Mesenchymal stem cell (in vitro differentiated cells and primary cell): Measurements from ENCODE around the gene ZGPAT.
"Not testable (repeated sequence)": the region's sequence is repeated elsewhere in the genome, so short reads cannot be mapped to it uniquely, and the experiment has no call there.

Source experiments
- DNase-seq: peaks from one replicate; pipeline ENCODE4 v3.0.0-alpha.2; 2013
- H2AFZ ChIP-seq: one replicate; pipeline ENCODE4 v1.6.1; 2013; ENCODE audit warnings: low read depth, mild to moderate bottlenecking, control low read depth, inconsistent platforms, low read length, moderate library complexity
- H2AK5ac ChIP-seq: 2 replicates; pipeline ENCODE4 v1.6.1; 2013; ENCODE audit warnings: low read length, moderate library complexity, mild to moderate bottlenecking, inconsistent platforms; ENCODE audit not compliant: severe bottlenecking
- H2BK120ac ChIP-seq: one replicate; pipeline ENCODE4 v1.6.1; 2013; ENCODE audit warnings: low read depth, mild to moderate bottlenecking, inconsistent platforms, low read length, moderate library complexity
- H2BK12ac ChIP-seq, 2 experiments: one replicate each; pipeline ENCODE4 v1.6.1; 2013; ENCODE audit warnings: inconsistent platforms in 2 of 2, low read length in 2 of 2, mild to moderate bottlenecking in 2 of 2, moderate library complexity in 2 of 2, control low read depth in 1 of 2
- H2BK15ac ChIP-seq: one replicate; pipeline ENCODE4 v1.6.1; 2013; ENCODE audit warnings: mild to moderate bottlenecking, low read depth, inconsistent platforms; ENCODE audit not compliant: poor library complexity, severe bottlenecking
- H2BK5ac ChIP-seq: 2 replicates; pipeline ENCODE4 v1.6.1; 2013; ENCODE audit warnings: low read depth, mild to moderate bottlenecking, low read length, control low read depth, inconsistent platforms; ENCODE audit not compliant: poor library complexity, severe bottlenecking
- H3K14ac ChIP-seq, 2 experiments: one replicate each; pipeline ENCODE4 v1.6.1; 2013; ENCODE audit warnings: inconsistent platforms in 2 of 2, low read length in 2 of 2, control low read depth in 1 of 2, mild to moderate bottlenecking in 1 of 2, moderate library complexity in 1 of 2
- H3K18ac ChIP-seq, 2 experiments: one replicate each; pipeline ENCODE4 v1.6.1; 2013; ENCODE audit warnings: inconsistent platforms in 2 of 2, low read length in 2 of 2, control low read depth in 1 of 2, low read depth in 1 of 2, mild to moderate bottlenecking in 1 of 2
- H3K23ac ChIP-seq, 2 experiments: one replicate each; pipeline ENCODE4 v1.6.1; 2013; ENCODE audit warnings: inconsistent platforms in 2 of 2, low read length in 2 of 2, mild to moderate bottlenecking in 2 of 2, moderate library complexity in 2 of 2, control low read depth in 1 of 2
- H3K27ac ChIP-seq: 2 replicates; pipeline ENCODE4 v1.5.1; 2013; ENCODE audit warnings: mild to moderate bottlenecking, moderate library complexity, low read length, control low read depth, inconsistent platforms; ENCODE audit not compliant: poor library complexity, severe bottlenecking
- H3K27me3 ChIP-seq, 2 experiments: 2 replicates each; pipeline versions ENCODE4 v1.6.1 to v1.7.0; 2013; ENCODE audit warnings: low read length in 2 of 2, mild to moderate bottlenecking in 2 of 2, moderate library complexity in 2 of 2, control low read depth in 1 of 2, inconsistent platforms in 1 of 2; ENCODE audit not compliant: control insufficient read depth in 1 of 2, insufficient read depth in 1 of 2
- H3K36me3 ChIP-seq, 2 experiments: 2 replicates each; pipeline versions ENCODE4 v1.6.1 to v1.7.0; 2013; ENCODE audit warnings: low read length in 2 of 2, control low read depth in 1 of 2, inconsistent platforms in 1 of 2, low read depth in 1 of 2, mild to moderate bottlenecking in 1 of 2; ENCODE audit not compliant: insufficient read depth in 2 of 2, control insufficient read depth in 1 of 2
- H3K4ac ChIP-seq, 2 experiments: one replicate each; pipeline ENCODE4 v1.6.1; 2013; ENCODE audit warnings: inconsistent platforms in 2 of 2, low read length in 2 of 2, mild to moderate bottlenecking in 2 of 2, moderate library complexity in 2 of 2, control low read depth in 1 of 2, low read depth in 1 of 2
- H3K4me1 ChIP-seq: 2 replicates; pipeline ENCODE4 v1.6.1; 2013; ENCODE audit warnings: low read depth, low read length, control low read depth; ENCODE audit not compliant: control insufficient read depth, insufficient read depth
- H3K4me2 ChIP-seq: 2 replicates; pipeline ENCODE4 v1.6.1; 2013; ENCODE audit warnings: low read length, mild to moderate bottlenecking, inconsistent platforms; ENCODE audit not compliant: poor library complexity, severe bottlenecking
- H3K4me3 ChIP-seq, 2 experiments: 2 replicates each; pipeline versions ENCODE4 v1.5.1 to v1.7.0; 2013; ENCODE audit warnings: low read length in 2 of 2, mild to moderate bottlenecking in 2 of 2, control low read depth in 1 of 2, low read depth in 1 of 2; ENCODE audit not compliant: insufficient read depth in 1 of 2
- H3K79me1 ChIP-seq: replicated peaks from 2 replicates; pipeline ENCODE4 v1.6.1; 2013; ENCODE audit warnings: mild to moderate bottlenecking, control low read depth, low read length, inconsistent platforms; ENCODE audit not compliant: poor library complexity, severe bottlenecking
- H3K9ac ChIP-seq: 2 replicates; pipeline ENCODE4 v1.7.0; 2013; ENCODE audit warnings: mild to moderate bottlenecking, low read length, moderate library complexity
- H3K9me3 ChIP-seq: 2 replicates; pipeline ENCODE4 v1.7.0; 2013; ENCODE audit warnings: mild to moderate bottlenecking, low read length; ENCODE audit not compliant: control insufficient read depth
- H4K8ac ChIP-seq: one replicate; pipeline ENCODE4 v1.6.1; 2013; ENCODE audit warnings: inconsistent platforms, mild to moderate bottlenecking, low read length, moderate library complexity
- H4K91ac ChIP-seq: one replicate; pipeline ENCODE4 v1.6.1; 2013; ENCODE audit warnings: mild to moderate bottlenecking, low read length, inconsistent platforms
- WGBS: methylation state at CpG from one replicate; pipeline ENCODE4 v1.1.7; 2013; ENCODE audit warnings: mixed read lengths; 5-methylcytosine and 5-hydroxymethylcytosine counted together

ZGPAT gene

GRCh38 chr20:63667858-63668257 is 40.0 kb upstream of the ZGPAT start:
- Histone ChIP-seq H2BK5ac (no peak overlapping the region), H2AK5ac (no peak overlapping the region), H3K79me1 (peaks cover 34% of the 10 kb centered on the region), H3K4ac (no peak overlapping the region), H4K8ac (no peak overlapping the region), H3K18ac (no peak overlapping the region), H3K23ac (no peak overlapping the region), H3K36me3 (peaks cover 67 to 78% of the 10 kb centered on the region in 2 experiments), H2BK120ac (no peak overlapping the region), H3K4me2 (no peak overlapping the region), H3K4me1 (peaks cover 1% of the 10 kb centered on the region), H4K91ac (no peak overlapping the region), H2AFZ (no peak overlapping the region), H2BK12ac (no peak overlapping the region), H3K4me3 (no peak overlapping the region), H3K27me3 (no peaks in the 10 kb centered on the region), H3K14ac (no peak overlapping the region), H3K9me3 (no peaks in the 10 kb centered on the region), H3K9ac (no peak overlapping the region), H3K27ac (no peak overlapping the region), H2BK15ac (no peak overlapping the region)
- 99% methylated on average over 16 of the region's 16 CpGs for WGBS
- no peak for DNase-seq

- no peaks in the 10 kb centered on the region for H3K9me3 ChIP-seq
- WGBS, result over 99% methylated on average over 11 of the region's 11 CpGs
Measured at GRCh38 chr20:63668351-63668750, 39.5 kb upstream of the ZGPAT start.

GRCh38 chr20:63671695-63672094 is 36.1 kb upstream of the ZGPAT start:
- not testable (repeated sequence) for H4K8ac ChIP-seq, H3K4ac ChIP-seq, H2BK120ac ChIP-seq, H3K4me3 ChIP-seq, H2AFZ ChIP-seq, H2BK5ac ChIP-seq, DNase-seq, H3K27me3 ChIP-seq, H3K79me1 ChIP-seq, H3K18ac ChIP-seq, H3K4me2 ChIP-seq, H3K27ac ChIP-seq, H3K4me1 ChIP-seq, H3K9ac ChIP-seq, H3K14ac ChIP-seq, H3K9me3 ChIP-seq, H3K23ac ChIP-seq, H2AK5ac ChIP-seq, H4K91ac ChIP-seq, H2BK15ac ChIP-seq, H2BK12ac ChIP-seq
- H3K36me3 ChIP-seq, result peaks cover 69 to 70% of the 10 kb centered on the region in 2 experiments
- 97% methylated on average over 9 of the region's 12 CpGs for WGBS

More at GRCh38 chr20:63668351-63668750, 39.5 kb upstream of the ZGPAT start:
- Histone ChIP-seq H4K91ac (no peak overlapping the region), H3K14ac (no peak overlapping the region), H3K4ac (no peak overlapping the region), H2BK120ac (no peak overlapping the region), H3K9ac (no peak overlapping the region), H2BK5ac (no peak overlapping the region), H3K27ac (no peak overlapping the region), H3K4me1 (peaks cover 1% of the 10 kb centered on the region), H2BK12ac (no peak overlapping the region), H3K79me1 (peaks cover 29% of the 10 kb centered on the region), H3K27me3 (no peaks in the 10 kb centered on the region), H3K4me2 (no peak overlapping the region), H4K8ac (no peak overlapping the region), H3K23ac (no peak overlapping the region), H3K18ac (no peak overlapping the region), H2AK5ac (no peak overlapping the region), H2AFZ (no peak overlapping the region), H3K36me3 (peaks cover 63 to 74% of the 10 kb centered on the region in 2 experiments), H2BK15ac (no peak overlapping the region), H3K4me3 (no peak overlapping the region)
- no peak for DNase-seq

GRCh38 chr20:63672666-63673065 is 35.2 kb upstream of the ZGPAT start:
- H3K27me3 ChIP-seq, result no peaks in the 10 kb centered on the region
- H3K79me1 ChIP-seq, result peaks cover 3% of the 10 kb centered on the region
- peak overlapping the region; percentile 18 for H4K91ac ChIP-seq
- WGBS, result 99% methylated on average over 10 of the region's 10 CpGs
- no peak overlapping the region for H2AK5ac ChIP-seq
- H4K8ac ChIP-seq, result no peak overlapping the region
- no peak overlapping the region for H3K4ac ChIP-seq
- no peak for DNase-seq
- no peaks in the 10 kb centered on the region for H3K9me3 ChIP-seq
- H3K36me3 ChIP-seq, result peaks cover 68 to 69% of the 10 kb centered on the region in 2 experiments
- no peak overlapping the region for H3K4me3 ChIP-seq
- no peak overlapping the region for H2BK120ac ChIP-seq
- H3K4me1 ChIP-seq, result peaks cover 1% of the 10 kb centered on the region
- H3K14ac ChIP-seq, result no peak overlapping the region
- H2BK12ac ChIP-seq, result no peak overlapping the region
- H3K27ac ChIP-seq, result no peak overlapping the region
- no peak overlapping the region for H3K18ac ChIP-seq
- H3K23ac ChIP-seq, result no peak overlapping the region
- H3K4me2 ChIP-seq, result no peak overlapping the region
- H2BK15ac ChIP-seq, result no peak overlapping the region
- H2AFZ ChIP-seq, result no peak overlapping the region
- H2BK5ac ChIP-seq, result no peak overlapping the region
- no peak overlapping the region for H3K9ac ChIP-seq
